ENCODE results near the gene TMUB1. TPM values are rescaled to one million over a fixed set of nuclear protein-coding genes. Genes with fewer than 3 reads are reported as not detected.

Gene TMUB1, protein sequence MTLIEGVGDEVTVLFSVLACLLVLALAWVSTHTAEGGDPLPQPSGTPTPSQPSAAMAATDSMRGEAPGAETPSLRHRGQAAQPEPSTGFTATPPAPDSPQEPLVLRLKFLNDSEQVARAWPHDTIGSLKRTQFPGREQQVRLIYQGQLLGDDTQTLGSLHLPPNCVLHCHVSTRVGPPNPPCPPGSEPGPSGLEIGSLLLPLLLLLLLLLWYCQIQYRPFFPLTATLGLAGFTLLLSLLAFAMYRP
- total RNA-seq = 30.1 TPM
- long read RNA-seq, transcript TMUB1-201 (3 exons, 1,353 nt) = major isoform, 29 of 54 reads
- long read RNA-seq, transcript TMUB1-203 (2 exons, 1,549 nt) = minor isoform, 15 of 54 reads
- long read RNA-seq, partial matches to known transcripts = 1 of 54 reads
- long read RNA-seq, other reads (novel, unspliced or antisense) = 7 of 54 reads

- intact Hi-C loops (cut with micrococcal nuclease) = no loop called here
- H3K4me1 ChIP-seq = peaks cover 82% of the 10 kb centered on the region
These were observed at the start of gene TMUB1 for GRCh38 chr7:151083071-151083823. Gene TMUB1 (minus strand): TSS chr7:151083493. CDS start chr7:151082563, 930 bp downstream.

DNA sequence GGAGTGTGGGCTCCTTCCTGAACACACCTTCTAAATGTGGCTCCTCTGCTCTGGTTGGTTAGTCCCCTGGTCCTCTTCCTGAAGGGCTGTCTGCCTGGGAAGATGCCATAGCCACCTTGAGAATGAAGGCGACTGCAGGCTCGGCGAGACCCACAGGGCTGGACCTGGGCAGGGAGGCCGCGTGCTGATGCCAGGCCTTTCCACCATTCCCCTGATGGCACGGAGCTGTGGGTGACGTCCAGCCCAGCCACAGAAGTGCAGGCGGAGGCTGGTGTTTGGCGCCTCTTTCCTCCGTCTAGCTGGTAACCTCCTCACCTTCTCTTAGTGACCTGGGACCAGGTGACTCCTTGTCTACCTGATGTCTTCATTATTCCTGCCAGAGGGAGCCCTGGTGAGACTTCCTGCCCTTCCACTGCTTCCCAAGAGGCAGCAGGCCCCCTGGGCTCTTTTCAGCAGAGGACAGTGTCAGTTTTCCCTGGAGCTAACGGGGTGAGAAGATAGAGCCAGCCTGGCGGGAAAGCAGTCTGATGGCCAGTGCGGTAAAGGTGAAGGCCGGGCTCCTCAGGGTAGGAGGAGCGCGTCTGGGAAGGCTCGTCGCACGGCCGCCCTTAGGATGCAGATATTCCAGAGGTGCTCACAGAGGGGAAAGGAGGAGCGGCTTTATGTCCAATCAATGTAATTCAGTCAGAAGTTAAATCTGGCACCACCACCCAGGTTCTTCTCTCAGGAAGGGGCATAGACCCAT is 49.3 kb upstream of the TMUB1 start:
- Histone ChIP-seq H3K4me3 (no peak overlapping the region), H3K9me3 (replicated peaks) (no peaks in the 10 kb centered on the region), H3K27ac (replicated peaks) (no peak overlapping the region), H3K36me3 (peaks cover 82% of the 10 kb centered on the region), H3K4me1 (peaks cover 46% of the 10 kb centered on the region), H3K27me3 (ENCODE audit: low read depth) (no peaks in the 10 kb centered on the region)
- TF ChIP-seq, protein P1, sequence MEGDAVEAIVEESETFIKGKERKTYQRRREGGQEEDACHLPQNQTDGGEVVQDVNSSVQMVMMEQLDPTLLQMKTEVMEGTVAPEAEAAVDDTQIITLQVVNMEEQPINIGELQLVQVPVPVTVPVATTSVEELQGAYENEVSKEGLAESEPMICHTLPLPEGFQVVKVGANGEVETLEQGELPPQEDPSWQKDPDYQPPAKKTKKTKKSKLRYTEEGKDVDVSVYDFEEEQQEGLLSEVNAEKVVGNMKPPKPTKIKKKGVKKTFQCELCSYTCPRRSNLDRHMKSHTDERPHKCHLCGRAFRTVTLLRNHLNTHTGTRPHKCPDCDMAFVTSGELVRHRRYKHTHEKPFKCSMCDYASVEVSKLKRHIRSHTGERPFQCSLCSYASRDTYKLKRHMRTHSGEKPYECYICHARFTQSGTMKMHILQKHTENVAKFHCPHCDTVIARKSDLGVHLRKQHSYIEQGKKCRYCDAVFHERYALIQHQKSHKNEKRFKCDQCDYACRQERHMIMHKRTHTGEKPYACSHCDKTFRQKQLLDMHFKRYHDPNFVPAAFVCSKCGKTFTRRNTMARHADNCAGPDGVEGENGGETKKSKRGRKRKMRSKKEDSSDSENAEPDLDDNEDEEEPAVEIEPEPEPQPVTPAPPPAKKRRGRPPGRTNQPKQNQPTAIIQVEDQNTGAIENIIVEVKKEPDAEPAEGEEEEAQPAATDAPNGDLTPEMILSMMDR (IDR thresholded peaks at IDR 0.05; ENCODE audit: borderline replicate concordance) = no peak
- intact Hi-C loops (cut with micrococcal nuclease) = no loop called here
- DNase-seq = peak; percentile 9

More at GRCh38 chr7:151083071-151083823, at the start of gene TMUB1:
- peak; percentile 85 for DNase-seq
- no peaks in the 10 kb centered on the region for H3K27me3 ChIP-seq (ENCODE audit: low read depth)
- TF ChIP-seq, protein P1 (IDR thresholded peaks at IDR 0.05; ENCODE audit: borderline replicate concordance) = no peak
- peak within 1 kb of the TSS; percentile 89 for H3K4me3 ChIP-seq
- H3K36me3 ChIP-seq = no peaks in the 10 kb centered on the region
- H3K27ac ChIP-seq (replicated peaks) = peak within 1 kb of the TSS; percentile 96
- no peaks in the 10 kb centered on the region for H3K9me3 ChIP-seq (replicated peaks)

GRCh38 chr7:151131592-151132293 is 48.5 kb upstream of the TMUB1 start:
- DNase-seq = peak; percentile 18
- TF ChIP-seq, protein P1 (IDR thresholded peaks at IDR 0.05; ENCODE audit: borderline replicate concordance) = no peak
- H3K27ac ChIP-seq (replicated peaks) = no peak overlapping the region

DNA sequence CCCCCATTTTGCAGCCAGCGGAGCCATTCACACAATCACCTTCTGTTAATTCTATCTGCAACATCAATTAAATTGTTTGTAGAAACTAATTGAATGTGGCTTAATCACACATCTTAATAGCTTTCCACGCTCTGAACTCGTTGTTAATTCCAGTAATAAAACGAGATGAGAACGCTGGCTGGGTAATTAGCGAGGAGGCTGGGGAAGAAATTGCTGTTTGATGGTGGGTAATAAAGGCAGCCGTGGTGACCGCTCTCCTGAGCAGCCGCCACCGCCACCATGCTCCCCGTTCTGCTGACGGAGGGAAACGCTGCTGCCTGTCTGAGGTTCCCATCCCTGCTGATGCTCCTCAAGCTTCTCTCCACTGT is 47.9 kb upstream of the TMUB1 start:
- no peak overlapping the region for H3K27ac ChIP-seq (replicated peaks)
- H3K36me3 ChIP-seq = peaks cover 75% of the 10 kb centered on the region
- DNase-seq = no peak
- H3K4me3 ChIP-seq = no peak overlapping the region
- peaks cover 34% of the 10 kb centered on the region for H3K4me1 ChIP-seq
- intact Hi-C loops (cut with micrococcal nuclease) = no loop called here
- H3K27me3 ChIP-seq (ENCODE audit: low read depth) = no peaks in the 10 kb centered on the region
- TF ChIP-seq, protein P1 (IDR thresholded peaks at IDR 0.05; ENCODE audit: borderline replicate concordance) = no peak
- H3K9me3 ChIP-seq (replicated peaks) = no peaks in the 10 kb centered on the region

More at GRCh38 chr7:151131592-151132293, 48.5 kb upstream of the TMUB1 start:
- Histone ChIP-seq H3K36me3 (peaks cover 77% of the 10 kb centered on the region), H3K27me3 (ENCODE audit: low read depth) (no peaks in the 10 kb centered on the region), H3K4me3 (no peak overlapping the region), H3K4me1 (peaks cover 37% of the 10 kb centered on the region), H3K9me3 (replicated peaks) (no peaks in the 10 kb centered on the region)
- intact Hi-C loops (cut with micrococcal nuclease) = no loop called here

DNA sequence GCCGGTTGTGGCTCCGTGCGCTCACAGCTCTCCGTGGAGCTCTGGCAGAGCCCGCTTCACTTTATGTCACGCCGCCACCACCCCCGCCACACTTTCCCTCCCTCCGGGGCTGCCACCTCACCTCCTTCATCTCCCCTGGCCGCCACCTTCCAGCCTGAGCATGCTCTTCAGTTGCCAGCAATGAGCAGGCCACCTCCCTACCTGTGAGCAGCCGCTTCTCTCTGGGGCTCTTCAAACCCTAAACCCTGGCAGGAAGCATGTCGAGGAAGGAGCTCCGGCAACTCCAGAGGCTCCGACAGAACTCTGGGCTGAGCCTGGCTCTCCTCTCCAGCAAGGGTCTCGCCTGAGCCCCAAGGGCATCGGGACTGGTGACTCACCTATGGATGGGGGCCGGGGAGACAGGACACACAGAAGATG is 47.5 kb upstream of the TMUB1 start:
- intact Hi-C loops (cut with micrococcal nuclease) = no loop called here
- peak; percentile 7 for DNase-seq
- H3K36me3 ChIP-seq = peaks cover 75% of the 10 kb centered on the region

More for the DNA sequence above, 47.5 kb upstream of the TMUB1 start:
- TF ChIP-seq, protein P1 (IDR thresholded peaks at IDR 0.05; ENCODE audit: borderline replicate concordance) = no peak
- no peak overlapping the region for H3K4me3 ChIP-seq
- H3K4me1 ChIP-seq = peaks cover 38% of the 10 kb centered on the region
- H3K9me3 ChIP-seq (replicated peaks) = no peaks in the 10 kb centered on the region
- H3K27me3 ChIP-seq (ENCODE audit: low read depth) = no peaks in the 10 kb centered on the region
- no peak overlapping the region for H3K27ac ChIP-seq (replicated peaks)

Data from left ventricle myocardium inferior (tissue), 1 donor.